ENCODE data around the gene SLC3A2. TPM values are rescaled to one million over a fixed set of nuclear protein-coding genes. Genes with fewer than 3 reads are reported as not detected.

The SLC3A2 gene
- total RNA-seq, 1 donor = 259 TPM

GRCh38 chr11:62917906-62918502 is 37.3 kb downstream of the SLC3A2 start:
- H4K20me1 ChIP-seq (ENCODE audit: insufficient read depth, low read length) = no peaks in the 10 kb centered on the region
- no peaks in the 10 kb centered on the region for H3K36me3 ChIP-seq (ENCODE audit: insufficient read depth, low read length)
- peak; percentile 51 for DNase-seq (ENCODE audit: insufficient read length, low spot score, missing footprints)
- TF ChIP-seq CTCF (IDR thresholded peaks at IDR 0.05; ENCODE audit: extremely low read depth, low read depth, low read length) = no peak
- no peak overlapping the region for H2AFZ ChIP-seq (ENCODE audit: low read length)
- no peak overlapping the region for H3K4me2 ChIP-seq (ENCODE audit: insufficient read depth, low read length)
- H3K79me2 ChIP-seq (ENCODE audit: insufficient read depth, low read length) = no peaks in the 10 kb centered on the region
- peaks cover 19% of the 10 kb centered on the region for H3K27me3 ChIP-seq (ENCODE audit: insufficient read depth, low read length)
- H3K27ac ChIP-seq (ENCODE audit: low read depth, low read length) = no peak overlapping the region
- H3K4me1 ChIP-seq (ENCODE audit: insufficient read depth, low read length) = peaks cover 3% of the 10 kb centered on the region
- H3K4me3 ChIP-seq (ENCODE audit: insufficient read depth, low read length) = no peak overlapping the region
- H3K9me3 ChIP-seq (ENCODE audit: low read depth, low read length) = no peaks in the 10 kb centered on the region

- Histone ChIP-seq H3K36me3 (ENCODE audit: insufficient read depth, low read length) (no peaks in the 10 kb centered on the region), H3K4me3 (ENCODE audit: insufficient read depth, low read length) (no peak overlapping the region), H3K9me3 (ENCODE audit: low read depth, low read length) (no peaks in the 10 kb centered on the region), H3K4me2 (ENCODE audit: insufficient read depth, low read length) (no peak overlapping the region), H3K27ac (ENCODE audit: low read depth, low read length) (no peak overlapping the region), H3K79me2 (ENCODE audit: insufficient read depth, low read length) (no peaks in the 10 kb centered on the region), H3K4me1 (ENCODE audit: insufficient read depth, low read length) (peaks cover 4% of the 10 kb centered on the region), H2AFZ (ENCODE audit: low read length) (no peak overlapping the region), H3K27me3 (ENCODE audit: insufficient read depth, low read length) (peaks cover 23% of the 10 kb centered on the region), H4K20me1 (ENCODE audit: insufficient read depth, low read length) (no peaks in the 10 kb centered on the region)
- no peak for TF ChIP-seq CTCF (IDR thresholded peaks at IDR 0.05; ENCODE audit: extremely low read depth, low read depth, low read length)
- DNase-seq (ENCODE audit: insufficient read length, low spot score, missing footprints) = peak; percentile 94
These were observed 37.8 kb downstream of the SLC3A2 start for GRCh38 chr11:62918531-62918930.

GRCh38 chr11:62919476-62919875 is 38.8 kb downstream of the SLC3A2 start:
- no peak overlapping the region for H2AFZ ChIP-seq (ENCODE audit: low read length)
- no peak for TF ChIP-seq CTCF (IDR thresholded peaks at IDR 0.05; ENCODE audit: extremely low read depth, low read depth, low read length)
- no peak overlapping the region for H3K4me2 ChIP-seq (ENCODE audit: insufficient read depth, low read length)
- DNase-seq (ENCODE audit: insufficient read length, low spot score, missing footprints) = peak; percentile 17
- no peaks in the 10 kb centered on the region for H3K9me3 ChIP-seq (ENCODE audit: low read depth, low read length)
- H3K4me3 ChIP-seq (ENCODE audit: insufficient read depth, low read length) = no peak overlapping the region
- H3K79me2 ChIP-seq (ENCODE audit: insufficient read depth, low read length) = no peaks in the 10 kb centered on the region
- no peaks in the 10 kb centered on the region for H4K20me1 ChIP-seq (ENCODE audit: insufficient read depth, low read length)
- no peak overlapping the region for H3K27ac ChIP-seq (ENCODE audit: low read depth, low read length)
- H3K27me3 ChIP-seq (ENCODE audit: insufficient read depth, low read length) = peaks cover 31% of the 10 kb centered on the region
- H3K36me3 ChIP-seq (ENCODE audit: insufficient read depth, low read length) = no peaks in the 10 kb centered on the region
- peaks cover 10% of the 10 kb centered on the region for H3K4me1 ChIP-seq (ENCODE audit: insufficient read depth, low read length)

GRCh38 chr11:62919898-62920640 is 39.4 kb downstream of the SLC3A2 start:
- no peak for TF ChIP-seq CTCF (IDR thresholded peaks at IDR 0.05; ENCODE audit: extremely low read depth, low read depth, low read length)
- no peak overlapping the region for H3K4me3 ChIP-seq (ENCODE audit: insufficient read depth, low read length)
- H3K4me1 ChIP-seq (ENCODE audit: insufficient read depth, low read length) = peaks cover 10% of the 10 kb centered on the region
- H4K20me1 ChIP-seq (ENCODE audit: insufficient read depth, low read length) = no peaks in the 10 kb centered on the region
- peaks cover 33% of the 10 kb centered on the region for H3K27me3 ChIP-seq (ENCODE audit: insufficient read depth, low read length)
- no peak overlapping the region for H3K27ac ChIP-seq (ENCODE audit: low read depth, low read length)
- no peak overlapping the region for H2AFZ ChIP-seq (ENCODE audit: low read length)
- no peaks in the 10 kb centered on the region for H3K9me3 ChIP-seq (ENCODE audit: low read depth, low read length)
- no peaks in the 10 kb centered on the region for H3K79me2 ChIP-seq (ENCODE audit: insufficient read depth, low read length)
- H3K4me2 ChIP-seq (ENCODE audit: insufficient read depth, low read length) = no peak overlapping the region
- peak; percentile 39 for DNase-seq (ENCODE audit: insufficient read length, low spot score, missing footprints)
- H3K36me3 ChIP-seq (ENCODE audit: insufficient read depth, low read length) = no peaks in the 10 kb centered on the region
